DND-41 (cell line): ENCODE results near the gene MRGPRX4.

ENCODE experiments used
- ATAC-seq: fragments of 200-7000 bp; cut with Tn5 transposase; 3 replicates; pipeline ENCODE4 v1.9.1; 2021; ENCODE audit warnings: low read depth; ENCODE audit not compliant: insufficient read depth
- DNase-seq: peaks from one replicate; pipeline ENCODE4 v3.0.0-alpha.2; 2020
- H2AFZ ChIP-seq: 2 replicates; pipeline ENCODE4 v1.6.0; 2012; ENCODE audit warnings: low read depth, low read length
- H3K27ac ChIP-seq: 2 replicates; pipeline ENCODE4 v1.5.1; 2012; ENCODE audit warnings: low read length, inconsistent platforms
- H3K27me3 ChIP-seq: fragments of 200-600 bp; sonication (generic); 2 replicates; pipeline ENCODE4 v1.6.0; 2012; ENCODE audit warnings: low read length, mild to moderate bottlenecking, inconsistent platforms; ENCODE audit not compliant: insufficient read depth, poor library complexity
- H3K36me3 ChIP-seq: 2 replicates; pipeline ENCODE4 v1.5.1; 2012; ENCODE audit warnings: low read length, inconsistent platforms; ENCODE audit not compliant: insufficient read depth
- H3K4me1 ChIP-seq: 2 replicates; pipeline ENCODE4 v1.5.1; 2012; ENCODE audit warnings: mild to moderate bottlenecking, low read length; ENCODE audit not compliant: insufficient read depth
- H3K4me2 ChIP-seq: 2 replicates; pipeline ENCODE4 v1.6.0; 2012; ENCODE audit warnings: mild to moderate bottlenecking, moderate library complexity, low read length, inconsistent platforms; ENCODE audit not compliant: insufficient read depth
- H3K4me3 ChIP-seq, 2 experiments: fragments of 200-600 bp in 1 of 2; shearing (Covaris generic) in 1 of 2; 2 replicates each; pipeline ENCODE4 v1.5.1; 2012 to 2016; ENCODE audit warnings: inconsistent platforms in 2 of 2, low read length in 2 of 2, mild to moderate bottlenecking in 2 of 2, low read depth in 1 of 2, moderate library complexity in 1 of 2
- H3K79me2 ChIP-seq: 2 replicates; pipeline ENCODE4 v1.6.0; 2012; ENCODE audit warnings: low read length, inconsistent platforms; ENCODE audit not compliant: insufficient read depth
- H3K9ac ChIP-seq: 2 replicates; pipeline ENCODE4 v1.6.0; 2012; ENCODE audit warnings: low read depth, mild to moderate bottlenecking, inconsistent platforms, low read length, moderate library complexity
- H3K9me3 ChIP-seq: 2 replicates; pipeline ENCODE4 v1.5.1; 2012; ENCODE audit warnings: low read length, moderate library complexity, mild to moderate bottlenecking, inconsistent platforms; ENCODE audit not compliant: insufficient read depth, severe bottlenecking
- H4K20me1 ChIP-seq: 2 replicates; pipeline ENCODE4 v1.6.0; 2012; ENCODE audit warnings: low read length; ENCODE audit not compliant: insufficient read depth
- EZH2 ChIP-seq: IDR thresholded peaks from 3 replicates; pipeline ENCODE4 v1.6.1; 2012; ENCODE audit warnings: borderline replicate concordance, low read depth, mild to moderate bottlenecking, moderate library complexity, low read length, inconsistent platforms; ENCODE audit not compliant: severe bottlenecking
- TF ChIP-seq, protein P1 (sequence below): IDR thresholded peaks from 2 replicates; pipeline ENCODE4 v1.5.1; 2012; ENCODE audit warnings: borderline replicate concordance, low read length, moderate library complexity, mild to moderate bottlenecking; ENCODE audit not compliant: poor library complexity, severe bottlenecking; ENCODE audit errors: extremely low read depth

MRGPRX4 gene

DNA sequence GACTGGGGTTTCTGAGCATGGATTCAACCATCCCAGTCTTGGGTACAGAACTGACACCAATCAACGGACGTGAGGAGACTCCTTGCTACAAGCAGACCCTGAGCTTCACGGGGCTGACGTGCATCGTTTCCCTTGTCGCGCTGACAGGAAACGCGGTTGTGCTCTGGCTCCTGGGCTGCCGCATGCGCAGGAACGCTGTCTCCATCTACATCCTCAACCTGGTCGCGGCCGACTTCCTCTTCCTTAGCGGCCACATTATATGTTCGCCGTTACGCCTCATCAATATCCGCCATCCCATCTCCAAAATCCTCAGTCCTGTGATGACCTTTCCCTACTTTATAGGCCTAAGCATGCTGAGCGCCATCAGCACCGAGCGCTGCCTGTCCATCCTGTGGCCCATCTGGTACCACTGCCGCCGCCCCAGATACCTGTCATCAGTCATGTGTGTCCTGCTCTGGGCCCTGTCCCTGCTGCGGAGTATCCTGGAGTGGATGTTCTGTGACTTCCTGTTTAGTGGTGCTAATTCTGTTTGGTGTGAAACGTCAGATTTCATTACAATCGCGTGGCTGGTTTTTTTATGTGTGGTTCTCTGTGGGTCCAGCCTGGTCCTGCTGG lies 35.3 kb upstream of the MRGPRX4 start:
- TF ChIP-seq, protein P1, sequence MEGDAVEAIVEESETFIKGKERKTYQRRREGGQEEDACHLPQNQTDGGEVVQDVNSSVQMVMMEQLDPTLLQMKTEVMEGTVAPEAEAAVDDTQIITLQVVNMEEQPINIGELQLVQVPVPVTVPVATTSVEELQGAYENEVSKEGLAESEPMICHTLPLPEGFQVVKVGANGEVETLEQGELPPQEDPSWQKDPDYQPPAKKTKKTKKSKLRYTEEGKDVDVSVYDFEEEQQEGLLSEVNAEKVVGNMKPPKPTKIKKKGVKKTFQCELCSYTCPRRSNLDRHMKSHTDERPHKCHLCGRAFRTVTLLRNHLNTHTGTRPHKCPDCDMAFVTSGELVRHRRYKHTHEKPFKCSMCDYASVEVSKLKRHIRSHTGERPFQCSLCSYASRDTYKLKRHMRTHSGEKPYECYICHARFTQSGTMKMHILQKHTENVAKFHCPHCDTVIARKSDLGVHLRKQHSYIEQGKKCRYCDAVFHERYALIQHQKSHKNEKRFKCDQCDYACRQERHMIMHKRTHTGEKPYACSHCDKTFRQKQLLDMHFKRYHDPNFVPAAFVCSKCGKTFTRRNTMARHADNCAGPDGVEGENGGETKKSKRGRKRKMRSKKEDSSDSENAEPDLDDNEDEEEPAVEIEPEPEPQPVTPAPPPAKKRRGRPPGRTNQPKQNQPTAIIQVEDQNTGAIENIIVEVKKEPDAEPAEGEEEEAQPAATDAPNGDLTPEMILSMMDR = no peak
- no peak for TF ChIP-seq EZH2
- H3K9me3 ChIP-seq = no peaks in the 10 kb centered on the region
- no peak overlapping the region for H2AFZ ChIP-seq
- no peaks in the 10 kb centered on the region for H3K79me2 ChIP-seq
- peaks cover 18% of the 10 kb centered on the region for H3K27me3 ChIP-seq
- H4K20me1 ChIP-seq = no peaks in the 10 kb centered on the region
- H3K4me1 ChIP-seq = no peaks in the 10 kb centered on the region
- ATAC-seq (no peak), DNase-seq (no peak)
- no peak overlapping the region for H3K9ac ChIP-seq
- no peaks in the 10 kb centered on the region for H3K36me3 ChIP-seq
- no peak overlapping the region for H3K4me2 ChIP-seq
- H3K4me3 ChIP-seq = no peak overlapping the region
- no peak overlapping the region for H3K27ac ChIP-seq

DNA sequence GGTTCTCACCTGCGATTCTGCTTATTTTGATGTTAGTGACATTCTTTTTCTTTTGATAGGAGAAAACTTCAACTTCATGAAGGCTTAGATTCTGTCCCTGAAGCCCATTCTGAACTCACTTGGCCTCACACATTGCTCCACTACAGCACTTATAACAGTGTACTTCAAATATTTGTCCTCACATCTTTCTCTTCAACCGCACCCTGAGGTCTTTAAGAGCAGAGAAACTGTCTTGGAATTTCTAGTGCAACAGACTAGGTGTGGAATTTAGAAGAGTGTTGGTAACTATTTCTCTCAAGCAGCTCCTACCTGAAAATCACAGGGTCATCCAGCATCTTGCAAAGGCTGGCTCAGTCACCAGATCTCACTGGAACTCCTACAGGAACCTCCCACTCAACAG lies 32.5 kb upstream of the MRGPRX4 start:
- H3K9ac ChIP-seq = no peak overlapping the region
- no peak for DNase-seq
- no peaks in the 10 kb centered on the region for H4K20me1 ChIP-seq
- H3K36me3 ChIP-seq = no peaks in the 10 kb centered on the region
- H3K9me3 ChIP-seq = no peaks in the 10 kb centered on the region
- no peak for ATAC-seq
- H2AFZ ChIP-seq = no peak overlapping the region
- no peak for TF ChIP-seq EZH2
- TF ChIP-seq, protein P1 = no peak
- no peaks in the 10 kb centered on the region for H3K79me2 ChIP-seq
- no peak overlapping the region for H3K4me3 ChIP-seq
- peaks cover 6% of the 10 kb centered on the region for H3K27me3 ChIP-seq
- no peak overlapping the region for H3K4me2 ChIP-seq
- no peak overlapping the region for H3K27ac ChIP-seq
- H3K4me1 ChIP-seq = no peaks in the 10 kb centered on the region

DNA sequence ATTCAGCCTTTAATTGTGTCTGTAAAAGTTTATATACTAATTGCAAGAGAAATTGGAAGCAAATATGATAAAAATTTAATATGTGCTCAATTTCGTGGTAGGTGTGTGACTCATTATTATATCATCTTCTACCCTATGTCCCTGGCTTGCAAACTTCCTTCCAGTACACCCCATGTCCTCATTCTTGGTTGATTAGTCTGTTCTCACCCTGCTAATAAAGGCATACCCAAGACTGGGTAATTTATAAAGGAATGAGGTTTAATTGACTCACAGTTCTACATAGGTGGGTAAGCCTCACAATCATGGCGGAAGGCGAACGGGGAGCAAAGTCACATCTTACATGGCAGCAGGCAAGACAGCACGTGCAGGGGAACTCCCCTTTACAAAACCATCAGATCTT lies 28.4 kb upstream of the MRGPRX4 start:
- no peak for ATAC-seq
- H3K27ac ChIP-seq = no peak overlapping the region
- H3K4me1 ChIP-seq = no peaks in the 10 kb centered on the region
- DNase-seq = no peak
- no peaks in the 10 kb centered on the region for H3K79me2 ChIP-seq
- no peak overlapping the region for H3K4me3 ChIP-seq
- H3K9me3 ChIP-seq = no peaks in the 10 kb centered on the region
- H2AFZ ChIP-seq = no peak overlapping the region
- no peak overlapping the region for H3K9ac ChIP-seq
- H4K20me1 ChIP-seq = no peaks in the 10 kb centered on the region
- H3K4me2 ChIP-seq = no peak overlapping the region
- no peak for TF ChIP-seq EZH2
- TF ChIP-seq, protein P1 = no peak
- peaks cover 15% of the 10 kb centered on the region for H3K27me3 ChIP-seq
- H3K36me3 ChIP-seq = no peaks in the 10 kb centered on the region
